Glutamatergic neuron (in vitro differentiated cells): ENCODE data around the gene TTC9C. TPM values are rescaled to one million over a fixed set of nuclear protein-coding genes. Genes with fewer than 3 reads are reported as not detected.

Experiments used
- DNase-seq: peaks from one replicate; pipeline ENCODE4 v3.0.0; 2022
- H3K27ac Mint-ChIP-seq: one replicate; pipeline ENCODE4 v1.8.0; 2020; ENCODE audit warnings: mild to moderate bottlenecking, mixed read lengths, inconsistent platforms; ENCODE audit not compliant: unreplicated experiment
- H3K27me3 Mint-ChIP-seq: one replicate; pipeline ENCODE4 v1.8.0; 2020; ENCODE audit warnings: mild to moderate bottlenecking, moderate library complexity, mixed read lengths, inconsistent platforms; ENCODE audit not compliant: unreplicated experiment
- H3K36me3 Mint-ChIP-seq: one replicate; pipeline ENCODE4 v1.8.0; 2020; ENCODE audit warnings: mild to moderate bottlenecking, mixed read lengths, inconsistent platforms; ENCODE audit not compliant: unreplicated experiment
- H3K4me1 Mint-ChIP-seq: one replicate; pipeline ENCODE4 v1.8.0; 2020; ENCODE audit warnings: mild to moderate bottlenecking, low read depth, mixed read lengths, inconsistent platforms; ENCODE audit not compliant: unreplicated experiment
- H3K4me3 Mint-ChIP-seq: one replicate; pipeline ENCODE4 v1.8.0; 2020; ENCODE audit warnings: mild to moderate bottlenecking, mixed read lengths, inconsistent platforms; ENCODE audit not compliant: unreplicated experiment
- H3K9me3 Mint-ChIP-seq: one replicate; pipeline ENCODE4 v1.8.0; 2020; ENCODE audit warnings: mild to moderate bottlenecking, moderate library complexity, mixed read lengths, inconsistent platforms; ENCODE audit not compliant: unreplicated experiment
- CTCF ChIP-seq: fragments of 200-600 bp; sonication (generic); IDR thresholded peaks from one replicate; pipeline ENCODE4 v1.5.0; 2021; ENCODE audit not compliant: partially characterized antibody, unreplicated experiment
- total RNA-seq: library from RNA; stranded (reverse); fragmentation: NEBNext Ultra II Directional; extraction: Animal tissue kit (Norgen Biotek cat#: 25700); gene quantifications from one replicate; pipeline ENCODE4 v1.2.1, GENCODE V29; 2021; ENCODE audit not compliant: unreplicated experiment

Gene TTC9C
- total RNA-seq, 1 donor from 2014 or later: 34.1 TPM

- no peak for TF ChIP-seq CTCF
- Mint-ChIP-seq H3K27me3 (peaks cover 8% of the 10 kb centered on the region), H3K27ac (peak overlapping the region; percentile 8), H3K4me1 (peaks cover 6% of the 10 kb centered on the region), H3K36me3 (no peaks in the 10 kb centered on the region), H3K9me3 (peaks cover 13% of the 10 kb centered on the region), H3K4me3 (no peak overlapping the region)
- no peak for DNase-seq
These were observed 15.9 kb upstream of the TTC9C start for GRCh38 chr11:62712276-62712812.

GRCh38 chr11:62712861-62713260, 15.4 kb upstream of the TTC9C start:
- peak overlapping the region; percentile 15 for H3K27ac Mint-ChIP-seq
- no peak overlapping the region for H3K4me3 Mint-ChIP-seq
- DNase-seq: no peak
- H3K9me3 Mint-ChIP-seq: peaks cover 12% of the 10 kb centered on the region
- TF ChIP-seq CTCF: no peak
- no peaks in the 10 kb centered on the region for H3K36me3 Mint-ChIP-seq
- peaks cover 6% of the 10 kb centered on the region for H3K4me1 Mint-ChIP-seq
- peaks cover 6% of the 10 kb centered on the region for H3K27me3 Mint-ChIP-seq

GRCh38 chr11:62713343-62713742, 14.9 kb upstream of the TTC9C start:
- Mint-ChIP-seq H3K4me1 (peaks cover 8% of the 10 kb centered on the region), H3K27me3 (peaks cover 6% of the 10 kb centered on the region), H3K27ac (peak overlapping the region; percentile 64), H3K4me3 (no peak overlapping the region), H3K36me3 (peaks cover 5% of the 10 kb centered on the region), H3K9me3 (peaks cover 14% of the 10 kb centered on the region)
- no peak for DNase-seq
- no peak for TF ChIP-seq CTCF

- Mint-ChIP-seq H3K4me3 (no peak overlapping the region), H3K36me3 (peaks cover 5% of the 10 kb centered on the region), H3K4me1 (peaks cover 2% of the 10 kb centered on the region), H3K9me3 (peaks cover 5% of the 10 kb centered on the region), H3K27me3 (peaks cover 3% of the 10 kb centered on the region), H3K27ac (no peak overlapping the region)
- no peak for DNase-seq
- no peak for TF ChIP-seq CTCF
These were observed 12.8 kb upstream of the TTC9C start for GRCh38 chr11:62715150-62716130.

- TF ChIP-seq CTCF: no peak
- H3K9me3 Mint-ChIP-seq: peaks cover 5% of the 10 kb centered on the region
- peaks cover 3% of the 10 kb centered on the region for H3K27me3 Mint-ChIP-seq
- H3K27ac Mint-ChIP-seq: no peak overlapping the region
- DNase-seq: no peak
- H3K4me3 Mint-ChIP-seq: peak overlapping the region; percentile 65
- H3K36me3 Mint-ChIP-seq: peaks cover 8% of the 10 kb centered on the region
- H3K4me1 Mint-ChIP-seq: peaks cover 2% of the 10 kb centered on the region
These were observed 12.1 kb upstream of the TTC9C start for GRCh38 chr11:62716206-62716605.
